ENCODE data around the gene RANBP3. TPM values are rescaled to one million over a fixed set of nuclear protein-coding genes. Genes with fewer than 3 reads are reported as not detected.

RANBP3 gene
- total RNA-seq, 1 donor from 2014 or later = 70.8 TPM

GRCh38 chr19:5960005-5961001, 17.6 kb downstream of the RANBP3 start:
- H3K27ac ChIP-seq = peak overlapping the region; percentile 87
- peaks cover 2% of the 10 kb centered on the region for H3K36me3 ChIP-seq
- ATAC-seq (no peak), DNase-seq (no peak)
- H3K4me3 ChIP-seq = no peak overlapping the region
- no peaks in the 10 kb centered on the region for H3K9me3 ChIP-seq
- intact Hi-C loops (cut with DNase I) = no loop called here
- H3K4me1 ChIP-seq = peaks cover 88% of the 10 kb centered on the region
- H3K27me3 ChIP-seq (ENCODE audit: low read depth) = no peaks in the 10 kb centered on the region
- no peak for TF ChIP-seq CTCF (IDR thresholded peaks at IDR 0.05)

- Histone ChIP-seq H3K27ac (peak overlapping the region; percentile 87), H3K27me3 (ENCODE audit: low read depth) (no peaks in the 10 kb centered on the region), H3K4me3 (no peak overlapping the region), H3K4me1 (peaks cover 91% of the 10 kb centered on the region), H3K9me3 (no peaks in the 10 kb centered on the region), H3K36me3 (no peaks in the 10 kb centered on the region)
- intact Hi-C loops (cut with DNase I) = no loop called here
- no peak for ATAC-seq
- TF ChIP-seq CTCF (IDR thresholded peaks at IDR 0.05) = no peak
- DNase-seq = no peak
These were observed 18.5 kb downstream of the RANBP3 start for GRCh38 chr19:5959260-5960004.

- no peaks in the 10 kb centered on the region for H3K9me3 ChIP-seq
- DNase-seq = no peak
- no peak overlapping the region for H3K4me3 ChIP-seq
- no peak for TF ChIP-seq CTCF (IDR thresholded peaks at IDR 0.05)
- intact Hi-C loops (cut with DNase I) = no loop called here
- H3K27me3 ChIP-seq (ENCODE audit: low read depth) = no peaks in the 10 kb centered on the region
- no peak for ATAC-seq
- peaks cover 91% of the 10 kb centered on the region for H3K4me1 ChIP-seq
- no peak overlapping the region for H3K27ac ChIP-seq
- no peaks in the 10 kb centered on the region for H3K36me3 ChIP-seq
These were observed 19.2 kb downstream of the RANBP3 start for GRCh38 chr19:5958851-5959122.

GRCh38 chr19:5958074-5958850, 19.7 kb downstream of the RANBP3 start:
- Histone ChIP-seq H3K36me3 (no peaks in the 10 kb centered on the region), H3K27ac (no peak overlapping the region), H3K4me1 (peaks cover 91% of the 10 kb centered on the region), H3K4me3 (no peak overlapping the region), H3K9me3 (no peaks in the 10 kb centered on the region), H3K27me3 (ENCODE audit: low read depth) (no peaks in the 10 kb centered on the region)
- ATAC-seq (no peak), DNase-seq (no peak)
- no peak for TF ChIP-seq CTCF (IDR thresholded peaks at IDR 0.05)
- intact Hi-C loops (cut with DNase I) = no loop called here

GRCh38 chr19:5957170-5957569, 20.8 kb downstream of the RANBP3 start:
- intact Hi-C loops (cut with DNase I) = no loop called here
- ATAC-seq (no peak), DNase-seq (no peak)
- Histone ChIP-seq H3K27me3 (ENCODE audit: low read depth) (no peaks in the 10 kb centered on the region), H3K4me3 (no peak overlapping the region), H3K4me1 (peaks cover 91% of the 10 kb centered on the region), H3K36me3 (no peaks in the 10 kb centered on the region), H3K9me3 (no peaks in the 10 kb centered on the region), H3K27ac (no peak overlapping the region)
- TF ChIP-seq CTCF (IDR thresholded peaks at IDR 0.05) = no peak

All from lower lobe of right lung (tissue), 2 donors.